Left lung (tissue), 10 donors: Measurements from ENCODE around the gene GSTT2B. TPM values are rescaled to one million over a fixed set of nuclear protein-coding genes. Genes with fewer than 3 reads are reported as not detected.
A peak's percentile ranks its signal among the peaks of the same experiment; 100 is the strongest.
"Not testable (repeated sequence)": the region's sequence is repeated elsewhere in the genome, so short reads cannot be mapped to it uniquely, and the experiment has no call there.

Experiments
- ATAC-seq: fragments of 200-7000 bp; cut with Tn5 transposase; one replicate; pipeline ENCODE4 v1.9.1; 2020; ENCODE audit warnings: moderate library complexity
- DNase-seq, 4 donors: peaks; one replicate each; pipeline ENCODE4 v3.0.0-alpha.2; 2013 to 2020
- H3K27ac ChIP-seq, 2 donors: fragments of 200-600 bp; sonication (generic) in 1 of 2; one replicate each; pipeline versions ENCODE4 v1.5.0 to v1.8.0; 2020 to 2021
- H3K27me3 ChIP-seq, 2 donors: fragments of 200-600 bp; sonication (generic) in 1 of 2; one replicate each; pipeline versions ENCODE4 v1.5.0 to v1.8.0; 2020 to 2021
- H3K36me3 ChIP-seq, 2 donors: fragments of 200-600 bp; sonication (generic) in 1 of 2; one replicate each; pipeline versions ENCODE4 v1.5.0 to v1.8.0; 2020 to 2021
- H3K4me1 ChIP-seq, 2 donors: fragments of 200-600 bp; one replicate each; pipeline ENCODE4 v1.8.0; 2021
- H3K4me3 ChIP-seq, 2 donors: fragments of 200-600 bp; sonication (generic) in 1 of 2; one replicate each; pipeline versions ENCODE4 v1.5.0 to v1.8.0; 2020 to 2021; ENCODE audit warnings: mild to moderate bottlenecking in 1 of 2
- H3K9me3 ChIP-seq, 2 donors: fragments of 200-600 bp; sonication (generic) in 1 of 2; one replicate each; pipeline versions ENCODE4 v1.5.0 to v1.8.0; 2020 to 2021
- CTCF ChIP-seq, 2 donors: fragments of 200-600 bp; sonication (generic) in 1 of 2; IDR thresholded peaks; one replicate each; pipeline versions ENCODE4 v1.5.0 to v1.8.0; 2021; ENCODE audit warnings: antibody characterized with exemption in 2 of 2
- intact Hi-C, 2 donors: fragments of 100-400 bp; cut with DNase I; formaldehyde crosslinking; loops; one replicate each; pipeline versions ENCODE4 v1.11.2 to v1.14.2; 2022
- polyA plus RNA-seq, 6 donors: library from polyadenylated mRNA; unstranded; fragments of 120-200 nt; gene quantifications; one replicate each; pipeline ENCODE4 v1.2.1, GENCODE V29; 2013; ENCODE audit not compliant: insufficient read length in 6 of 6
- total RNA-seq, 2 donors: library from RNA; stranded (reverse); fragmentation: NEBNext Ultra II Directional; extraction: Animal tissue kit (Norgen Biotek cat#: 25700); gene quantifications; one replicate each; pipeline ENCODE4 v1.2.1, GENCODE V29; 2021
- donor health status: DM: no; HTN: yes; CAD: no.
- donor health status: DM: no; HTN: no; CAD: no.

The GSTT2B gene
- total and polyA plus RNA-seq, 8 donors: 1.3 to 33.7 (median 10.3) TPM

DNA sequence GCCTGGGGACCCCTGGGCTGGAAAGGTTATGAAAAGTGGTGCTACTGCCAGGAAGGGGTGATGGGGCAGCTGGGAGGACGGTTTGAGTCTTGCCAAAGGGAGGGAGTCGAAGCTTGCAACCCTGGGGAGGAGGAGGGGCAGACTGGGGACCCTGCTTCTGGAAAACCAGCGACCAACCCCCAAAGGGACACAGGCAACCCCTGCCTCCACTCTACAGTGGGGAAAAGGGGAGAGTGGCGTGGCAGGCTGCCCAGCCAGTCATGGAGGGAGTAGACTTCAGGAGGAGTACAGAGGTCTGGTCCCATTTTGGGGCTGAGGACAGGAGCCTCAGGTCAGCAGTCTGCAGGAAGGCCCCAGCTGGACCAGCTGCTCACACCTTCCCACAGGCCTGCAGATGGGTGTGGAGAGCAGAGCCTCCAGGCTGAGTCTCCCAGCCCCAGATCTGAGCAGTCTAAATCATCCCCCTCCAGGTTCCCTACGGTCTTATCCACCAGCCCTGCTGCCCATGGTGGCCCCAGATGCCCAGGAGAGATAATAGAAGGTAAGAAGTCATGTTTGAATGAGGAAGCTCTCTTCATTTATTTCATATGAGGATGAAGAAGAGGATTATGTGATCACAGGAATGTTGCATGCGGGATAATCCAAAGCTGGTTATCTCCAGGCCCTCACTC, 10.0 kb upstream of the GSTT2B start:
- DNase-seq (no peak), ATAC-seq (no peak)
- intact Hi-C loops: no loop called here
- no peak overlapping the region for H3K27ac ChIP-seq
- H3K36me3 ChIP-seq: peaks cover 0 to 31% of the 10 kb centered on the region in 2 donors
- no peaks in the 10 kb centered on the region for H3K9me3 ChIP-seq
- peaks cover 0 to 11% of the 10 kb centered on the region in 2 donors for H3K4me1 ChIP-seq
- no peak for TF ChIP-seq CTCF (IDR thresholded peaks at IDR 0.05)
- no peaks in the 10 kb centered on the region for H3K27me3 ChIP-seq
- H3K4me3 ChIP-seq: no peak overlapping the region

GRCh38 chr22:23970201-23970641, 9.2 kb upstream of the GSTT2B start:
- Histone ChIP-seq H3K4me3 (no peak overlapping the region), H3K27ac (no peak overlapping the region), H3K36me3 (peaks cover 0 to 31% of the 10 kb centered on the region in 2 donors), H3K9me3 (no peaks in the 10 kb centered on the region), H3K27me3 (no peaks in the 10 kb centered on the region), H3K4me1 (peaks cover 0 to 11% of the 10 kb centered on the region in 2 donors)
- no peak for DNase-seq
- intact Hi-C loops: no loop called here
- no peak for TF ChIP-seq CTCF (IDR thresholded peaks at IDR 0.05)
- ATAC-seq: no peak

GRCh38 chr22:23969071-23969470, 8.1 kb upstream of the GSTT2B start:
- no peak overlapping the region for H3K4me3 ChIP-seq
- H3K4me1 ChIP-seq: peaks cover 0 to 11% of the 10 kb centered on the region in 2 donors
- H3K36me3 ChIP-seq: peaks cover 0 to 31% of the 10 kb centered on the region in 2 donors
- TF ChIP-seq CTCF (IDR thresholded peaks at IDR 0.05): no peak
- intact Hi-C loops: no loop called here
- DNase-seq (no peak), ATAC-seq (no peak)
- no peaks in the 10 kb centered on the region for H3K27me3 ChIP-seq
- H3K9me3 ChIP-seq: no peaks in the 10 kb centered on the region
- no peak overlapping the region for H3K27ac ChIP-seq

- H3K4me3 ChIP-seq, H3K27ac ChIP-seq, H3K4me1 ChIP-seq, H3K27me3 ChIP-seq, H3K9me3 ChIP-seq, DNase-seq, intact Hi-C loops: not testable (repeated sequence)
- peak; percentile 98 for ATAC-seq
- H3K36me3 ChIP-seq: peaks cover 0 to 26% of the 10 kb centered on the region in 2 donors
These were observed 5.6 kb upstream of the GSTT2B start, which contains the start of gene DDTL for GRCh38 chr22:23966568-23966967. TSS of gene DDTL (plus strand) at chr22:23966888. CDS start at chr22:23966915, 27 bp downstream.

GRCh38 chr22:23966094-23966493, 5.1 kb upstream of the GSTT2B start:
- H3K4me1 ChIP-seq, DNase-seq, H3K27ac ChIP-seq, H3K27me3 ChIP-seq, intact Hi-C loops, H3K9me3 ChIP-seq, H3K4me3 ChIP-seq: not testable (repeated sequence)
- H3K36me3 ChIP-seq: peaks cover 0 to 21% of the 10 kb centered on the region in 2 donors
- ATAC-seq: peak; percentile 12

- peak; percentile 82 to 84 for TF ChIP-seq CTCF (IDR thresholded peaks at IDR 0.05)
- H3K9me3 ChIP-seq, intact Hi-C loops, H3K4me1 ChIP-seq, H3K36me3 ChIP-seq, H3K27ac ChIP-seq, H3K27me3 ChIP-seq, H3K4me3 ChIP-seq: not testable (repeated sequence)
- ATAC-seq: peak; percentile 72
- peak in 3 of 4 donors; percentile 43 to 81 (median 61) for DNase-seq
These were observed 4.6 kb downstream of the GSTT2B start for GRCh38 chr22:23956301-23956900.

GRCh38 chr22:23955886-23956285, 5.1 kb downstream of the GSTT2B start:
- H3K9me3 ChIP-seq, H3K27me3 ChIP-seq, H3K27ac ChIP-seq, intact Hi-C loops, DNase-seq, H3K36me3 ChIP-seq, H3K4me1 ChIP-seq, H3K4me3 ChIP-seq, ATAC-seq: not testable (repeated sequence)

GRCh38 chr22:23954991-23955305, 6.0 kb downstream of the GSTT2B start:
- H3K4me3 ChIP-seq, H3K36me3 ChIP-seq, intact Hi-C loops, H3K9me3 ChIP-seq, H3K27me3 ChIP-seq, H3K27ac ChIP-seq, H3K4me1 ChIP-seq, DNase-seq: not testable (repeated sequence)
- ATAC-seq: peak; percentile 23

- DNase-seq, H3K9me3 ChIP-seq, H3K4me1 ChIP-seq, H3K27me3 ChIP-seq, H3K27ac ChIP-seq, ATAC-seq, H3K36me3 ChIP-seq, H3K4me3 ChIP-seq, intact Hi-C loops: not testable (repeated sequence)
These were observed 6.6 kb downstream of the GSTT2B start for GRCh38 chr22:23954193-23954990.
